HCT116 (cell line): ENCODE measurements around the gene LAMC3. TPM values are rescaled to one million over a fixed set of nuclear protein-coding genes. Genes with fewer than 3 reads are reported as not detected.

Experiments
- ATAC-seq: fragments of 200-7000 bp; cut with Tn5 transposase; 2 replicates; pipeline ENCODE4 v1.9.1; 2020; ENCODE audit warnings: mild to moderate bottlenecking, moderate library complexity
- BruUV-seq: library from RNA; stranded (reverse); fragments of 400-500 nt; replicated peaks from 2 replicates; lab custom pipeline; 2021; lab: Mats Ljungman, UMichigan
- CTCF ChIA-PET: fragments of 300-600 bp; sonication (Branson Sonifier 250); formaldehyde crosslinking; loops from one replicate; lab custom pipeline; 2021; ENCODE audit warnings: antibody characterized with exemption; lab: Charles Lee
- POLR2A ChIA-PET: fragments of 300-600, 350-600 bp; sonication (Branson Sonifier 250); formaldehyde crosslinking; loops from one replicate; lab custom pipeline; 2021; ENCODE audit warnings: antibody characterized with exemption; lab: Charles Lee
- RAD21 ChIA-PET, 2 experiments: fragments of 300-600 bp; sonication (Branson Sonifier 250); formaldehyde crosslinking; loops; one replicate each; lab custom pipeline; 2023; ENCODE audit warnings: low total read pairs in 2 of 2; ENCODE audit not compliant: uncharacterized antibody in 2 of 2, unreplicated experiment in 2 of 2, low non-redundant PET in 1 of 2; lab: Charles Lee
- DNase-seq: peaks from one replicate; pipeline ENCODE4 v3.0.0-alpha.2; 2010; ENCODE audit warnings: low read depth, low spot score
- H2AFZ ChIP-seq: fragments of 200-600 bp; shearing (Covaris generic), sonication (generic); 2 replicates; pipeline ENCODE4 v1.6.1; 2017; ENCODE audit warnings: low read depth, mixed run types, mixed read lengths, antibody characterized with exemption, low read length; ENCODE audit not compliant: poor library complexity, severe bottlenecking
- H3K27ac ChIP-seq: 2 replicates; pipeline ENCODE4 v1.5.1; 2012; ENCODE audit warnings: low read depth, low read length
- H3K27me3 ChIP-seq: fragments of 200-600 bp; sonication (generic); 2 replicates; pipeline ENCODE4 v1.6.1; 2016; ENCODE audit warnings: mixed run types, low read length, mixed read lengths; ENCODE audit not compliant: insufficient read depth
- H3K36me3 ChIP-seq, 2 experiments: fragments of 200-500 bp in 1 of 2; fragments of 200-600 bp in 1 of 2; sonication (Bioruptor generic) in 1 of 2; sonication (generic) in 1 of 2; 2 replicates each; pipeline versions ENCODE4 v1.5.1 to v1.6.1; 2014 to 2016; ENCODE audit warnings: low read length in 2 of 2, inconsistent platforms in 1 of 2, mixed read lengths in 1 of 2, mixed run types in 1 of 2; ENCODE audit not compliant: insufficient read depth in 2 of 2, control insufficient read depth in 1 of 2
- H3K4me1 ChIP-seq, 2 experiments: fragments of 200-600 bp in 1 of 2; sonication (generic) in 1 of 2; 2 replicates each; pipeline versions ENCODE4 v1.5.1 to v1.6.1; 2012 to 2017; ENCODE audit warnings: low read length in 2 of 2, inconsistent platforms in 1 of 2, mild to moderate bottlenecking in 1 of 2, mixed read lengths in 1 of 2, mixed run types in 1 of 2, moderate library complexity in 1 of 2; ENCODE audit not compliant: insufficient read depth in 2 of 2, control insufficient read depth in 1 of 2
- H3K4me2 ChIP-seq: fragments of 200-600 bp; sonication (generic); 2 replicates; pipeline ENCODE4 v1.6.1; 2017; ENCODE audit warnings: mixed run types, low read length, mixed read lengths
- H3K4me3 ChIP-seq, 2 experiments: fragments of 200-600 bp in 1 of 2; sonication (generic) in 1 of 2; replicated peaks in 1 of 2; 2 replicates each; pipeline ENCODE4 v1.5.1; 2011 to 2016; ENCODE audit warnings: low read length in 2 of 2, control low read depth in 1 of 2, low read depth in 1 of 2, mild to moderate bottlenecking in 1 of 2, mixed read lengths in 1 of 2, mixed run types in 1 of 2
- H3K79me2 ChIP-seq: fragments of 200-600 bp; sonication (generic); 2 replicates; pipeline ENCODE4 v1.6.1; 2017; ENCODE audit warnings: mild to moderate bottlenecking, mixed run types, low read length, moderate library complexity, mixed read lengths; ENCODE audit not compliant: insufficient read depth
- H3K9ac ChIP-seq: fragments of 200-600 bp; sonication (generic); 2 replicates; pipeline ENCODE4 v1.6.1; 2016; ENCODE audit warnings: low read length, mixed read lengths
- H3K9me2 ChIP-seq: fragments of 200-600 bp; sonication (generic), shearing (Covaris generic); 2 replicates; pipeline ENCODE4 v1.6.1; 2017; ENCODE audit warnings: mixed run types, mild to moderate bottlenecking, moderate library complexity; ENCODE audit not compliant: insufficient read depth
- H3K9me3 ChIP-seq, 2 experiments: fragments of 200-500 bp in 1 of 2; fragments of 200-600 bp in 1 of 2; sonication (Bioruptor generic) in 1 of 2; sonication (generic) in 1 of 2; 2 replicates each; pipeline ENCODE4 v1.6.1; 2014 to 2017; ENCODE audit warnings: low read length in 2 of 2, mixed read lengths in 2 of 2, inconsistent platforms in 1 of 2, low read depth in 1 of 2, mild to moderate bottlenecking in 1 of 2, mixed run types in 1 of 2, moderate library complexity in 1 of 2; ENCODE audit not compliant: control insufficient read depth in 1 of 2, insufficient read depth in 1 of 2
- H4K20me1 ChIP-seq: fragments of 200-600 bp; sonication (generic), shearing (Covaris generic); 2 replicates; pipeline ENCODE4 v1.6.1; 2017; ENCODE audit warnings: mixed run types, mild to moderate bottlenecking, moderate library complexity; ENCODE audit not compliant: insufficient read depth
- CEBPB ChIP-seq: IDR thresholded peaks from 2 replicates; pipeline ENCODE4 v1.6.1; 2012; ENCODE audit warnings: low read depth
- CTCF ChIP-seq, 3 experiments: fragments of 200-600 bp in 1 of 3; sonication (generic) in 1 of 3; IDR thresholded peaks in 2 of 3; conservative IDR thresholded peaks in 1 of 3; 2 replicates each; pipeline ENCODE4 v1.5.1; 2012 to 2017; ENCODE audit warnings: low read depth in 2 of 3, low read length in 2 of 3, antibody characterized with exemption in 1 of 3, borderline replicate concordance in 1 of 3, control low read depth in 1 of 3, mild to moderate bottlenecking in 1 of 3, mixed read lengths in 1 of 3, mixed run types in 1 of 3, moderate library complexity in 1 of 3; ENCODE audit not compliant: insufficient read depth in 1 of 3
- EZH2 ChIP-seq: fragments of 200-600 bp; sonication (generic); IDR thresholded peaks from 2 replicates; pipeline ENCODE4 v1.6.1; 2017; ENCODE audit warnings: antibody characterized with exemption, mixed run types
- FOSL1 ChIP-seq: IDR thresholded peaks from 2 replicates; pipeline ENCODE4 v1.6.1; 2012; ENCODE audit warnings: low read depth
- RAD21 ChIP-seq: IDR thresholded peaks from 2 replicates; pipeline ENCODE4 v1.6.1; 2012; ENCODE audit warnings: low read depth, mild to moderate bottlenecking
- REST ChIP-seq: IDR thresholded peaks from 2 replicates; pipeline ENCODE4 v1.6.1; 2012; ENCODE audit warnings: low read depth
- TCF7L2 ChIP-seq: IDR thresholded peaks from 2 replicates; pipeline ENCODE4 v1.7.0; 2011; ENCODE audit warnings: borderline replicate concordance, inconsistent platforms; ENCODE audit not compliant: insufficient read depth, insufficient read length; ENCODE audit errors: extremely low read depth
- YY1 ChIP-seq: IDR thresholded peaks from 2 replicates; pipeline ENCODE4 v1.6.1; 2011; ENCODE audit warnings: low read length, low read depth, moderate library complexity, mild to moderate bottlenecking; ENCODE audit not compliant: insufficient replicate concordance; ENCODE audit errors: extremely low read depth
- intact Hi-C: fragments of 100-400 bp; cut with micrococcal nuclease; formaldehyde crosslinking; loops from 2 replicates; pipeline ENCODE4 v1.10.0; 2022
- total RNA-seq: library from RNA; stranded (reverse); gene quantifications from one replicate; pipeline ENCODE4 v1.2.1, GENCODE V29; 2021; ENCODE audit not compliant: unreplicated experiment

LAMC3 gene
- total RNA-seq, 1 experiment from 2014 or later, result 7.7 TPM

GRCh38 chr9:130981002-130981755 is 27.8 kb upstream of the LAMC3 start:
- CTCF ChIA-PET, result no interaction called here
- intact Hi-C loops, result no loop called here
- Histone ChIP-seq H3K9ac (no peak overlapping the region), H3K27ac (no peak overlapping the region), H3K4me3 (no peak overlapping the region), H3K4me1 (no peaks in the 10 kb centered on the region), H3K9me3 (no peaks in the 10 kb centered on the region), H3K36me3 (no peaks in the 10 kb centered on the region), H2AFZ (no peak overlapping the region), H3K27me3 (no peaks in the 10 kb centered on the region), H3K9me2 (no peaks in the 10 kb centered on the region), H3K4me2 (no peak overlapping the region), H4K20me1 (no peaks in the 10 kb centered on the region), H3K79me2 (no peaks in the 10 kb centered on the region)
- POLR2A ChIA-PET, result no interaction called here
- no peak for DNase-seq
- BruUV-seq, result no TSS peak
- RAD21 ChIA-PET, result no interaction called here
- TF ChIP-seq CTCF (IDR thresholded peaks at IDR 0.05 in 2 of 3, conservative IDR thresholded peaks at IDR 0.05 in 1 of 3; ENCODE audit: borderline replicate concordance in 1 of 3, insufficient read depth in 1 of 3, low read depth in 2 of 3, low read length in 2 of 3) (no peak), YY1 (no peak), EZH2 (no peak), FOSL1 (no peak), RAD21 (no peak), CEBPB (no peak), TCF7L2 (no peak), REST (no peak)
- no peak for ATAC-seq
